ENCODE data around the gene STPG2.
"Not testable (repeated sequence)": the region's sequence is repeated elsewhere in the genome, so short reads cannot be mapped to it uniquely, and the experiment has no call there.

The STPG2 gene

DNA sequence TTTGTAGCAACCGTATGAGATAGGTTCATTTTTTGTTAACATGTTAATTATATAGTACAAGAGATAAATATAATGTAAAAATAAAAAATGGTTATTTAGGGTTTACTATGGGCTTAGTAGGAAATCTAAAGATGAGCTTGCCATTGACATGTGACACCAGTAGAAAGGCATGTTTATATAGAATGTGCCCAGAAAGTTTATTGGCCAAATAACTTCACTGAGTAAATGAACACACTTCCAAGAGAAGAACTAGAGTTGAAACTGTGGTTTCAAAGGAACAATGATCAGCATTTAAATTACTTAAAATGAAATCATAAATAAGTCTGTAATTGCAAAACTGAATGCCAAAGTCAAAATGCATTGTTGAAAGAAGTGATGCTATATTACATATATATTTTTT, 503.3 kb downstream of the STPG2 start:
- CTCF ChIA-PET = no interaction called here
- DNase-seq (ENCODE audit: extremely low spot score) = no peak
- POLR2A ChIA-PET = no interaction called here

GRCh38 chr4:97633831-97634230, 509.4 kb downstream of the STPG2 start:
- DNase-seq (ENCODE audit: extremely low spot score); POLR2A ChIA-PET; CTCF ChIA-PET: not testable (repeated sequence)

More for the DNA sequence above, 503.3 kb downstream of the STPG2 start:
- TF ChIP-seq NFRKB (IDR thresholded peaks at IDR 0.05) (no peak), ELF4 (IDR thresholded peaks at IDR 0.05) (no peak), FOXA1 (IDR thresholded peaks at IDR 0.05) (no peak), L3MBTL2 (conservative IDR thresholded peaks at IDR 0.05) (no peak)

DNA sequence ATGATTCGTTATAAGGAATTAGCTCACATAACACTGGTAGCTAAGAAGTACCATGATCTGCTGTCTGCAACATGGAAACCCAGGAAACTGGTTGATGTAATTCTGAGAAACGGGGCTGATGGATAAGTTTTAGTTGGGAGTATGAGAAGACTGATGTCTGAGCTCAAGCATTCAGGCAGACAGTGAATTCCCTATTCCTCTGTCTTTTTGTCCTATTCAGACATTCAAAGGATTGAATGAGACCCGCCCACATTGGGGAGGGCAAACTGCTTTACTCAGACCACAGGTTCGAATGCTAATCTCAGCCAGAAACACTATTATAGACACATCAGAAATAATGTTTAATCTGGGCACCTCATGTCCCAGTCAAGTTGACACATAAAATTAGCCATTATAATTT, 515.5 kb downstream of the STPG2 start:
- CTCF ChIA-PET = no interaction called here
- POLR2A ChIA-PET = no interaction called here
- DNase-seq (ENCODE audit: extremely low spot score) = no peak
- TF ChIP-seq SP1 (IDR thresholded peaks at IDR 0.05) = no peak

GRCh38 chr4:97624204-97624603, 519.1 kb downstream of the STPG2 start:
- CTCF ChIA-PET = no interaction called here
- TF ChIP-seq CTBP1 (IDR thresholded peaks at IDR 0.05; ENCODE audit: borderline replicate concordance) (no peak), HDGF (IDR thresholded peaks at IDR 0.05; ENCODE audit: borderline replicate concordance) (no peak), ZNF384 (IDR thresholded peaks at IDR 0.05) (no peak), FOXA1 (IDR thresholded peaks at IDR 0.05) (no peak), FOXM1 (IDR thresholded peaks at IDR 0.05; ENCODE audit: borderline replicate concordance) (no peak), SP1 (IDR thresholded peaks at IDR 0.05) (no peak), SUZ12 (IDR thresholded peaks at IDR 0.05) (no peak), LEF1 (IDR thresholded peaks at IDR 0.05; ENCODE audit: borderline replicate concordance) (no peak)
- TF ChIP-seq, protein P1, sequence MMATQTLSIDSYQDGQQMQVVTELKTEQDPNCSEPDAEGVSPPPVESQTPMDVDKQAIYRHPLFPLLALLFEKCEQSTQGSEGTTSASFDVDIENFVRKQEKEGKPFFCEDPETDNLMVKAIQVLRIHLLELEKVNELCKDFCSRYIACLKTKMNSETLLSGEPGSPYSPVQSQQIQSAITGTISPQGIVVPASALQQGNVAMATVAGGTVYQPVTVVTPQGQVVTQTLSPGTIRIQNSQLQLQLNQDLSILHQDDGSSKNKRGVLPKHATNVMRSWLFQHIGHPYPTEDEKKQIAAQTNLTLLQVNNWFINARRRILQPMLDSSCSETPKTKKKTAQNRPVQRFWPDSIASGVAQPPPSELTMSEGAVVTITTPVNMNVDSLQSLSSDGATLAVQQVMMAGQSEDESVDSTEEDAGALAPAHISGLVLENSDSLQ (IDR thresholded peaks at IDR 0.05) = no peak
- DNase-seq (ENCODE audit: extremely low spot score) = no peak
- POLR2A ChIA-PET = no interaction called here

DNA sequence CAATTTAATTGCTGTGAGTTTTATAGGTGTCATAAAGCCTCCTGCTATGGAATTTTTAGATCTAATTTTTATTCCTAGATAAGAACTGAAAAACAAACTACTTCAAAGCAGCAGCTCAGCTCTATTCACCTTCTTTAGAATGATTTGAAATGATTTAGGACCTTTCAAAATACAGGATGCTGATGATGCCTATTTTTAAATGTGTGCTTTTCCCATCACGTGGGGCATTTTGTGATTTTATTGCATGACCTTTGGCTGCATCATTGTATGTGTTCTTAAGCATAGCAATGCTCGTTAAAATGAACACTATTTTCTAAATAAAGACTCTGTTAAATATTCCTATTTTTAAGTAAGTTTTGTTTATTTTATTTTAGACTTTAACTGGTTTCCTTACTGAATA, 537.3 kb downstream of the STPG2 start:
- no peak for DNase-seq (ENCODE audit: extremely low spot score)
- TF ChIP-seq SP1 (IDR thresholded peaks at IDR 0.05) (no peak), BHLHE40 (IDR thresholded peaks at IDR 0.05; ENCODE audit: borderline replicate concordance) (no peak), CTBP1 (IDR thresholded peaks at IDR 0.05; ENCODE audit: borderline replicate concordance) (no peak), FOXA1 (IDR thresholded peaks at IDR 0.05) (no peak), ARNT (IDR thresholded peaks at IDR 0.05) (no peak), TARDBP (IDR thresholded peaks at IDR 0.05) (no peak), LEF1 (IDR thresholded peaks at IDR 0.05; ENCODE audit: borderline replicate concordance) (no peak), L3MBTL2 (conservative IDR thresholded peaks at IDR 0.05) (no peak), SUZ12 (IDR thresholded peaks at IDR 0.05) (no peak), NFRKB (IDR thresholded peaks at IDR 0.05) (no peak), FOXM1 (IDR thresholded peaks at IDR 0.05; ENCODE audit: borderline replicate concordance) (no peak), ELF4 (IDR thresholded peaks at IDR 0.05) (no peak), HDGF (IDR thresholded peaks at IDR 0.05; ENCODE audit: borderline replicate concordance) (no peak)
- TF ChIP-seq, protein P1 (IDR thresholded peaks at IDR 0.05) = no peak
- CTCF ChIA-PET = no interaction called here
- POLR2A ChIA-PET = no interaction called here

DNA sequence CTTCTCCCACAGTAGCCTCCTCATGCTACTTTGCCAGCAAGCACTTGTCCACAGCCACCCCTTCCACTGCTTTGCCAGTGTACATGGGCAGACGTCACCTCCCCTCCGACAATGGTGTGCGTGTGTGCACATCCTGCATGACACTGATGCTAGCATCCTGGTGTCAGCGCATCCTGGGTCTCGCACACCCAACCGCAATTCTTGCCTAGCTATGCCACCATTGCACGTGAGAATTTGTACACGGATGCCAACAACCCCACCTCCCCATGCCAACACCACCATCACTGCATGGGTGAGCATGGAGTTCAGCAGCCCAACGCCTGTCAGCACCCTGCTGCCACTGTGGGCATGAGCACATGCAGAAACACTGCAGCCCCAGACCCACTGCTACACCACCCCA, 550.0 kb downstream of the STPG2 start:
- TF ChIP-seq HDGF (IDR thresholded peaks at IDR 0.05; ENCODE audit: borderline replicate concordance) (no peak), SP1 (IDR thresholded peaks at IDR 0.05) (no peak), CTBP1 (IDR thresholded peaks at IDR 0.05; ENCODE audit: borderline replicate concordance) (no peak), FOXA1 (IDR thresholded peaks at IDR 0.05) (no peak), L3MBTL2 (conservative IDR thresholded peaks at IDR 0.05) (no peak), FOXK2 (IDR thresholded peaks at IDR 0.05) (no peak), ZNF384 (IDR thresholded peaks at IDR 0.05) (no peak), BHLHE40 (IDR thresholded peaks at IDR 0.05; ENCODE audit: borderline replicate concordance) (no peak), SUZ12 (IDR thresholded peaks at IDR 0.05) (no peak), TARDBP (IDR thresholded peaks at IDR 0.05) (no peak), LEF1 (IDR thresholded peaks at IDR 0.05; ENCODE audit: borderline replicate concordance) (no peak), NFRKB (IDR thresholded peaks at IDR 0.05) (no peak), FOXM1 (IDR thresholded peaks at IDR 0.05; ENCODE audit: borderline replicate concordance) (no peak), ARNT (IDR thresholded peaks at IDR 0.05) (no peak), ELF4 (IDR thresholded peaks at IDR 0.05) (no peak)
- TF ChIP-seq, protein P1 (IDR thresholded peaks at IDR 0.05) = no peak
- no peak for DNase-seq (ENCODE audit: extremely low spot score)
- ChIA-PET POLR2A (no interaction called here), CTCF (no interaction called here)

DNA sequence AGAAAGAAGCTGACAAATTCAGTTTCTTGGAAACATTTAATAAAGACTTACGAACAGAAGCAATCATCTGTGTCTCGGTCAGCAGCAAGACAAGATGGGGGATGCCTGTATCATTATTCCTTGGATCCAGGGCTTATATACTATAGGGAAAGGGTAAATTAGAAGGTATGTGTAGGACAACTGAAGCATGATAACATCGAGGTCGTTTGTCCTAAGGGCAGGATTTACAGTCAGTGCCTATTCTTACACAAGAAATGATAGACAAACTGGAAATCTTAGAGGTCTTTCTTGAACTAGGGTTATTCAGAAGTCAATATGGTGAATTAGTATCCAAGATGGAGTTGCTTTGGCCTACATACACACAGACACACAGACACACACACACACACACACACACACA, 553.0 kb downstream of the STPG2 start:
- CTCF ChIA-PET = no interaction called here
- POLR2A ChIA-PET = no interaction called here

More for the DNA sequence above, 553.0 kb downstream of the STPG2 start:
- TF ChIP-seq HDGF (IDR thresholded peaks at IDR 0.05; ENCODE audit: borderline replicate concordance) (no peak), SP1 (IDR thresholded peaks at IDR 0.05) (no peak), FOXK2 (IDR thresholded peaks at IDR 0.05) (no peak), NFRKB (IDR thresholded peaks at IDR 0.05) (no peak)
- TF ChIP-seq, protein P1 (IDR thresholded peaks at IDR 0.05) = no peak
- DNase-seq (ENCODE audit: extremely low spot score) = no peak

Measured in HEK293T (cell line).